Astrocyte of the hippocampus (primary cell): Measurements from ENCODE around the gene FASTKD1.
"Not testable (repeated sequence)": the region's sequence is repeated elsewhere in the genome, so short reads cannot be mapped to it uniquely, and the experiment has no call there.

Source experiments
- DNase-seq: peaks from one replicate; pipeline ENCODE4 v3.0.0; 2011; ENCODE audit warnings: low read depth, low spot score

The FASTKD1 gene

DNA sequence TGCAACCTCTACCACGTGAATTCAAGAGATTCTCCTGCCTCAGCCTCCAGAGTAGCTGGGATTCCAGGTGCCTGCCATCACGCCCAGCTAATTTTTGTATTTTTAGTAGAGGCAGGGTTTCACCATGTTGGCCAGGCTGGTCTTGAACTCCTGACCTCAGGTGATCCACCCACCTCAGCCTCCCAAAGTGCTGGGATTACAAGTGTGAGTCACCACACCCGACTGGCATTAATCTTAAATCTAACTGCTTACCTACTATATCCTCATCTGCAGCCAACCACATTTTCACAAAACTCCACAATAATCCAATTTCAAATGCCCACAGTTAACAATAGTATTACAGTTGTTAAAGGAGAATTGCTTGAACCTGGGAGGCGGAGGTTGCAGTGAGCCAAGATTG lies 2.9 kb downstream of the FASTKD1 start:
- DNase-seq = not testable (repeated sequence)

DNA sequence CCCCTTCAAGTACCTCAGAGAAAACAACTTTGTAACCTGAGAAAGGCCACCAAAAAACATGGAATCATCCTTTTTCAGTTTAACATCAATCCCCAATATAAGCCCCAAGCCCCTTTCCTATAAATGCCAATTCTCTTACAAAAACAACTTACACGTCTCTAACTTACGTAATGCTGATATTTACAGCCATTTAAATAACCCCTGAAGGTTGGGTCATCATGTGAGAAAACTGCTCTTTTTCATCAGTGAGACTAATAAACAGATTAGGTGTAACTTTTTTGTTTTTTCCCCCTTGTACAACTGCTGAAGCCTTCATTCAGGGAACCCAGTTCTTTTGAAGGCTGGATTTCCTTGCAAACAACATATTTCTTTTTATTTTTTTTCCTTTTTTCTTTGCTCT lies 3.7 kb downstream of the FASTKD1 start:
- no peak for DNase-seq

DNA sequence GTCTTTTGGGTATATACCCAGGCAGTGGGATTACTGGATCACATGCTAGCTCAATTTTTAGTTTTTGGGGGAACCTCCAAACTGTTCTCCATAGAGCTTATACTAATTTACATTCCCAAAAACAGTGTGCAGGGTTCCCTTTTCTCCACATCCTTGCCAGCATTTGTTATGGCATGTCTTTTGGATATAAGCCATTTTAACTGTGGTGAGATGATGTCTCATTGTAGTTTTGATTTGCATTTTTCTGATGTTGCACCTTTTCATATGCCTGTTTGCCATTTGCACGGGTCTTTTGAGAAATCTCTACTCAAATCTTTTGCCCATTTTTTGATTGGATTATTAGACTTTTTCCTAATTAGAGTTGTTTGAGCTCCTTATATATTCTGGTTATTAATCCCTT lies 8.0 kb downstream of the FASTKD1 start:
- no peak for DNase-seq

DNA sequence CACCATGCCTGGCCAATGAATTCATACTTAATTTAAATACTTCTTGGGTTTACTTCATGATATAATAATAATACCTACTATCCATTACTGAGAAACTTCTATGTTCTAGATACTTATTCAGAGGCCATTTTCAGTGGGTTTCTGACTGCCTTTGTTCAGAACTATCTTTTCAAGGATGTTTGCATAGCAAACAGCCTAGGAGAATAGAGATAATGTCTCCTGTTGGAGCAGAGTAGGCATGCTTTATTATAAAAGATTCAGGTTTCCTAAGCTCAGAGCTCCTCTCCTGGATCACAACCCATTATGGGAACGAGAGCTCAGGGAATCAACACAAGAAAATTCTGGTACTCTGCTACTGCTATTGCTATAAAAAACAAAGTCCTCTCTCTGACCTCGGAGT lies 11.1 kb downstream of the FASTKD1 start:
- DNase-seq = no peak

DNA sequence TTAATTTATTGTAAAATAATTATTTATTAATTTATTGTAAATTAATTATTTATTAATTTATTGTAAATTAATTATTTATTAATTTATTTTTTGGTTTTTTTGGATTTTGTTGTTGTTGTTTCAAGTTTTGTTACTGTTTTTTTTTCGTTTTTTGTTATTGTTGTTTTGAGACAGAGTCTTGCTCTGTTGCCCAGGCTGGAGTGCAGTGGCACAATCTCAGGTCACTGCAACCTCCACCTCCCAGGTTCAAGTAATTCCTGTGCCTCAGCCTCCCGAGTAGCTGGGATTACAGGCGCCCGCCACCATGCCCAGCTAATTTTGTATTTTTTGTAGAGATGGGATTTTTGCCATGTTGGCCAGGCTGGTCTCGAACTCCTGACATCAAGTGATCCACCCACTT lies 11.6 kb downstream of the FASTKD1 start:
- not testable (repeated sequence) for DNase-seq

DNA sequence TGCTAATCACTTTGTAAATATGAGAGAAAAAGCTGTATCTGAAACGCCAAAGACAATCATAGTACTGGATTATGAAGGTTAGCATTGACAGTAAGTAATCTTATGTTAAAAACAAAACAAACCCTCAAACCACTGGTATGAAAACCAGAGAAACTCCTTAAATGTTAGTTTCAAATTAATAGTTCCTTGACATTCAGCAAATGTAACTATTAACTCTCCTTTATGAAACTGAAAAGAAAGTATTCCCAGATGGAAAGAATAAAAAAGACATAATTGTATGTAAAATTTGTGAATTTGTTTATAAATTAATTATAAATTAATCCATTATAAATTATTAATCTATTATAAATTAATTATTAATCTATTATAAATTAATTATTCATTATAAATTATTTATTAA lies 12.3 kb downstream of the FASTKD1 start:
- no peak for DNase-seq

DNA sequence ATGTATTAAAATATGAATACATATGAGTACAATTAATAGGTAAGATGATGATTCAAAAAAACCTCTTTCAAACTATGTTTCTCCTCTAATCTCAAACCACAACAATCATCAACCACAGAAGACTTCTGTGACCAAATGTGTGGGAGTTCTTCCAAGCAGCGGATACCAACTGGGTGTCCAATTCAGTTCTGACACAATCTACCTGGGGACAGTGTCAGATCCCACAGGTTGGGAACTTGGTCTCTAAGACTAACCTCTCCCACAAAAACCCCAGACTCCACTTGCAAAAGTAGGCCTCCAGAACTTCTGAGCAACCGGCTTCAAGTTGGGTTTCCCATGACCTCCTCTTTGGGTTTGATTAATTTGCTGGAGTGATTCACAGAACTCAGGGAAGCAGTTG lies 26.9 kb downstream of the FASTKD1 start:
- DNase-seq = no peak

DNA sequence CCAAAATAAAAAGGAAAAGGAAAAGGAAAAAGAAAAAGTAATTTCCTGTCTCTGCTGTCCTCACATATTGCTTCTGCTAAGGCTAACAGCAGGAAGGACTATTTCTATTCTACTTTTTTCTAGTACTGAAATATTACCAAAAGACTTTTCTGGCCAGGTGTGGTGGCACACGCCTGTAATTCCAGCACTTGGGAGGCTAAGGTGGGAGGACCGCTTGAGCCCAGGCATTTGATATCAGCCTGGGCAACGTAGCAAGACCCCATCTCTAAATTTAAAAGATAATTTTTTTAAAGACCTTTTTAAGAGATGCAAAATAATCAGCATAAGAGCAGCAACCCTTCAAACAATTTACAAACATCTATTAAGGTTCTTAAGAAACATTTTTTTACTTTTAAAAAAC lies 31.2 kb downstream of the FASTKD1 start:
- DNase-seq = no peak

DNA sequence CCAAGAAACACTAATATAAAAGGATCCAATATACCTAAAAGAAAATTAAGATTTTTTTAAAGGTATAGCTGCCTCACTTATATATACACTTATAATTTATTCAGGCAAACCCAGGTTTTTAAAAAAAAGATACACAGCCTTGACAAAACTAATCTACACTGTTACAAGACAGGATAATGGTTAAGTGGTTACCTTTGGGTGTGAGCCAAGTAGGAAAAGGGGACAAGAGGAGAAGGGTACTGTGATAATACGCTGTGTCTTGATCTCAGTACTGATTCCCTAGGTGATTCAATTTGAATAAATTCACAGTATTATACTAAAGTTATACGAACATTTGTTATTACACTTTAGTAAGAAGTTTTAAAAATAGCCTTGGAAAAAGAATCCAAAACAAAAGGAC lies 33.5 kb downstream of the FASTKD1 start:
- DNase-seq = no peak

DNA sequence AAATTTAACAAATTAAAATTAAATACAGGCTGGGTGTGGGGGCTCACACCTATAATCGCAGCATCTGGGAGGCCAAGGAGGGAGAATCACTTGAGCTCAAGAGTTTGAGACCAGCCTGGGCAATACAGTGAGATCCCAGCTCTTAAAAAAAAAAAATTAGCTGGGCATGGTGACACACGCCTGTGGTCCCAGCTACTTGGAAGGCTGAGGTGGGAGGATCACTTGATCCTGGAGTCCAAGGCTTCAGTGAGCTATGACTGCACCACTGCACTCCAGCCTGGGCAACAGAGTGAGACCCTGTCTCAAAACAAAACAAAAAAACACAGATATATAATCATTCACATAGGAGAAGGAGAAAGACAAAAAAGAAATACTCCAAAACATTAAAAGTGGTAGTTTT lies 34.2 kb downstream of the FASTKD1 start:
- DNase-seq = not testable (repeated sequence)

DNA sequence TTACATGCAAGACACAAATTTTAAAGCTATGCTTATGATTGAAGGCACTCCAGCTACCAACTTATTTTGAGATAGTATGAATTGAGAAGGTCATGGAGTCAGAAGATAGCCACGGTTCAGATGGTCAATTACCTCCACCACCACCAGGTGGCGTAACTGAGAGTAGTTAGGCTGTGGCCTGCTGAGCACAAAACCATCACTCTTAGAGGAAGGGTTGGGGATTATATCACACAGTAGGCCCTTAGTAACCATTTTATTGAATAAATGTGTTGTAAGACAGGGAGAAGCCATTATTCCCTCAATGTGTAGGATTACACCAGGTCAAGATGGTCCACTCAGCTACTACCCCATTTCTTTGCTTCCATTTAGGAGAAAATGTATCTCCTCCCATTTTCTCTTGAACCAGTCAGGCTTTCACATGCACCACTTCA lies 45.4 kb downstream of the FASTKD1 start:
- DNase-seq = peak; percentile 67

DNA sequence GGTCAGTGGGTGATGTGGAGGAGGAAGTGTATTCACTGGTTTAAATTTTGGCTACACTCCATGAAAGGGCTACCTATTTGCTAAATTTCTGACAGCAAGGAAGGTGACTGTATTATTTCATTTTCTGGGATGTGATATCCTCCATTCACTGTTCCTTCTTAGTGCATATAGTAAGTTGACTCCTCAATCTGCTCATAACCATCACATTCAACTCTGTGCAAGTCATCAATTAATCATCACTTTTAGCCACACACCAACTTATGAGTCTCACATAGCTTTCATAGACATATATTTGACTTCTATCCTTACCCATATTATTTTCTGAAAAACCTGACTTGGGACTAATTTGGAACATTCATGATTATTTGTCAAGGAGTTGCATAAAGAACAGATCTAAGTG lies 47.2 kb downstream of the FASTKD1 start:
- no peak for DNase-seq

DNA sequence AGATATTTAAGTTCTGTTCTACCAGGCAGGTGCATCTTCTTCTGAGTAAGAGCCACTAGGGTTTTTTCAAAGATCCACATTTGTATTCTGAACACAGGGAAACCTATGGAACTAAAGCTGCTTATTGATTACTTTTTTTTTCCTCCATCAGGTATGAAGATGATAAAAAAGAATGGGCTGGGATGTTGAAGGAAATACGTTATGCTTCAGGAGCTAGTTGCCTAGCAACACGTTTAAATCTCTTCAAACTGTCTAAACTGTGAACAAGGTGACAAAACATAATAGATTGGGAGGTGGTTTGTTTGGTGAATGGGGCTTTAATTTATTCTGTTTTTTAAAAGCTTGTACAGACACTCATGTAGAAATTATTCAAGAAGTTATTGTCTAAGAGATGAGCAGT lies 48.2 kb downstream of the FASTKD1 start:
- no peak for DNase-seq

DNA sequence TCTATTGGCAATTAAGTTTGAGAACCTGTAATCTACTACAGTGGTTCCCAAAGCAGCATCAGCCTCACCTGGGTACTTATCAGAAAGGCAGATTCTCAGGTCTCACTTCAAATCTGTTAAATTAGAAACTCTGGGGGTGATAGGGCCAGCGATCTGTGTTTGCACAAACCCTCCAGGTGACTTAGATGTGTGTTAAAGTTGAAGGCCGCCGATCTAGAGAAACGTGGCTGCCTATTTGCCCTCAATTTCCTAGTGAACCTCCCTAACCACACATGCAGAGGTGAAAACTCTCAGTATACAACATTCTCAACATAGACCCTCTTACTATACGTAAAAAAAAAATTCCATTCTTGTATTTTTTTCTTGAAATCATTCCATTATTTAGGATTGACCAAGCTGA lies 50.0 kb downstream of the FASTKD1 start:
- no peak for DNase-seq

DNA sequence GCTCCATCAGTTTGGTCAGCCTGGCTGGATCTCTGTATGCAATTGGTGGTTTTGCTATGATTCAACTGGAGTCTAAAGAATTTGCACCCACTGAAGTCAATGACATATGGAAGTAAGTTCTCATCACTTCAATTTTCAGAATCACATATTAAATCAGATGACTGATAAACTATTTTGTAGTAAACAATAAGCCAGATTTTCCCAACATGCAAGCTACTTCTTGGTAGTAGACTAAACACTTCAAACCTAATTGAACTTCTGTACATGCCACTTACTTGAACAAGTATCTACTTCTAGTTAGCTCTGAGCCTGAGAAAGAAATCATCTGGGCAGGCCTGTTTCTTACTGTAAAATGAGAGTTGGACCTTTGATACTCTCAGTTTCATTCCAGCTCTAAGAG lies 52.8 kb downstream of the FASTKD1 start:
- no peak for DNase-seq

DNA sequence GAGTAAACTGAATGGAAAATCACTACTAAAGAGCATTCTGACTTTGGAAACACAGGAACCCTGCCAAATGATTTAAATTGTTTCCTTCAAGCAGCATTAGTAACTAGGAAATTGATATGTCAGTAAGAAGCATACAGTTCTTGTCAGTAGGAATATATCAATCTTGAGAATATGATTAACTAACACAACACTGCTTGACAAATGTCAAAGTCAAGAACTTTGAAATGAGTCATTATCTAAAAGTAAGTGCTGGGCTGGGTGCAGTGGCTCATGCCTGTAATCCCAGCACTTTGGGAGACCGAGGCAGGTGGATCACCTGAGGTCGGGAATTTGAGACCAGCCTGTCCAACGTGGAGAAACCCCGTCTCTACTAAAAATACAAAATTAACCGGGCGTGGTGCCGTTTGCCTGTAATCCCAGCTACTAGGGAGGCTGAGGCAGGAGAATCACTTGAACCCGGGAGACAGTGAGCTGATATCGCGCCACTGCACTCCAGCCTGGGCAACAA lies 57.1 kb downstream of the FASTKD1 start:
- not testable (repeated sequence) for DNase-seq

DNA sequence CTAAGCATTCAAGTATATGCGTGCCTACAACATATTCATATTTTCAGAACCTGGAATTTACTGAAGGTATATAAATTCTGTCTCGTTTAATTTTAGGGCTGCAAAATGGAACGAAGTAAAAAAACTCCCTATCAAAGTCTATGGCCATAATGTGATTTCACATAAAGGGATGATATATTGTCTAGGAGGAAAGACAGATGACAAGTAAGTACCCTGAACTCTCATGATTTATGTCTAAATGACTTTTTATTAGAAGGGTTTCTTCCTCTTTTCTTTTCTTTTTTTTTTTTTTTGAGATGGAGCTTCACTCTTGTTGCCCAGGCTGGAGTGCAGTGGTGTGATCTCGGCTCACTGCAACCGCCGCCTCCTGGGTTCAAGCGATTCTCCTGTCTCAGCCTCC lies 58.9 kb downstream of the FASTKD1 start:
- not testable (repeated sequence) for DNase-seq

DNA sequence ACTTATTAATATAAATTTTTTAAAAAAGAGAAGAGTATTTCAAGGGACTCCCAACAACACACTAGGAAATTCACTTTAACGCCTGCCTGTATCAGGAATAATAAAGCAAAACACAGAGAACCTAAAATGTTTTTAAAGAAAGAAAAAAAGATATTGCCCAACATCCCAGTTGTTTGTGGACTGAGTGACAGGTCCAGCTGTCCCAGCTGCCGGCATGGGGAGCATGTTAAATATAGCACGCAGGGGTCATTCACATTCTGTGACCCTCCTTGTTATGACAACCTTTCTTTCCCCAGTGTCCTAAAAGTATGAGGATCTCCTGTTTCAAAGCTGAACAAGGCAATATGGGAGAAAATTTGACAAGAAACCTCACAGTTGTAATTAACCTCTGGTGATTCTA lies 59.7 kb downstream of the FASTKD1 start:
- DNase-seq = no peak

DNA sequence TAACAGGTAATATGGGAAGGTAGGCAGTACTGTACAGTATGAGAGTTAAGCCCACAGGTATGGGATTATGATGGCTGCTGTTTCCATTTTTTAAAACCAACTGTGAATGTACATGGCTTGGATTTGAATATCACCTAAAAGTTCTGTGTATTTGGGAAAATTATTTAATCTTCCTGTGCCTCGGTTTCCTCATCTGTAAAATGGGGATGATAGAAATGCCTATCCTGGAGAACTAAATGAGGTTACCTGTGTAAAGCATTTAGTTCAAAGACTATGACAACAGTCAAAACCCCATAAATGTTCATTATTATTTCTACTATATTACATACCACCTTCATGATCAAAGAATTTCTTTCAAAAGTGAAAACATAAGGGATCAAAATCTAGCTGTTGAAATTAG lies 60.6 kb downstream of the FASTKD1 start:
- DNase-seq = no peak

DNA sequence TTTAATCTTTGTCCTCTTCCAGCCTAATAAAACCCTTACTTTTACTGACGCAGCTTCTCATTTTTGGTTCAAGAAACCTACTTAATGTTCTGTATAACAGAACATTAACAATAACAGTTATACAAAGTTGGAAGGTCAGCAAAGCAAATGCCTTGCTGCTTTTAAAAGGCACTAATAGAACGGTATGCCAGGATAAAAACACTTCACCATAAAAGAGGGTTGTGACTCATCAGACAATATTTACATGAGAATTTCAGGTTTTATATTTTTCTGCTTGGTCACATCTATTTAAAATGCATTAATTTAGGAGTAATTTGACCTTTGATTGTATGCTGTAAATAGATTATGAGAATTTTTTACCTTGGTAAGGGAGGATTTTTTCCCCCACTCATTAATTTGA lies 61.1 kb downstream of the FASTKD1 start:
- DNase-seq = peak; percentile 24

DNA sequence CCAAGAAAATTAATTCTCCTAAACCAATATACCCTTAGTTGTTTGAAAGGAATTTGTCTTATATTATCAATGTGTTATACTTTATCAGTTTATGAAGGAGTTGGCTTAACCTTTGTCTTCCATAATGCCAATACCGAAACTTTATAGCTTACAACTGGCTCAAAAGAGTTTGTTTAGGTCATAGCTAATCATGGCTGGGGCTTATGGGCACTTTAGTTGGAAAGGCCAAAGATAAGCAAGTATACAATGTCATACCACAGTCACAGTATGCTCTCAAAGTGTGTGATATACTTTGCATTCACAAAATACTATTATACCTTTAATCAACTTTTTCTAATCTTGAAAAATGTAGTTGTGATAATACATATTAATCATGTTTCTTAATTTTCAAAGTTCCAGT lies 61.8 kb downstream of the FASTKD1 start:
- DNase-seq = no peak

DNA sequence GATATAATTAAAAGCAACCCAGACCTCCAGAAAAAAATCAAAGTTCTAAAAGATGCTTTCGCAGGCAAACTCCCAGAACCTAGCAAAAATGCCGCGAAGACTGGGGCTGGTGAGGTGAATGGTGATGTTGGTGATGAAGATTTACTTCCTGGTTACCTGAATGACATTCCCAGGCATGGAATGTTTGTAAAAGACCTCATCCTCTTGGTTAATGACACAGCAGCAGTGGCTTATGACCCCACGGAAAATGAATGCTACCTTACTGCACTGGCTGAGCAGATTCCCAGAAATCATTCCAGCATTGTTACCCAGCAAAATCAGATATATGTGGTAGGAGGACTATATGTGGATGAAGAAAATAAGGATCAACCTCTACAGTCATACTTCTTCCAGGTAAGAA lies 63.2 kb downstream of the FASTKD1 start:
- no peak for DNase-seq

DNA sequence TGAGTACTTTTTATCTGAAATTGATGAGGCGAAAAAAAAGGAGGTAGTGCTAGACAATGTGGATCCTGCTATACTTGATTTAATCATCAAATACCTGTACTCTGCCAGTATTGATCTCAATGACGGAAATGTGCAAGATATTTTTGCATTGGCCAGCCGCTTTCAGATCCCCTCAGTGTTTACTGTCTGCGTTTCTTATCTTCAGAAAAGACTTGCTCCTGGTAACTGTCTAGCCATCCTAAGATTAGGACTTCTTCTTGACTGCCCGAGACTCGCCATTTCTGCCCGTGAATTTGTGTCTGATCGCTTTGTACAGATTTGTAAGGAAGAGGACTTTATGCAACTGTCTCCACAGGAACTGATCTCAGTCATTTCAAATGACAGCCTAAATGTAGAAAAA lies 63.7 kb downstream of the FASTKD1 start:
- no peak for DNase-seq

DNA sequence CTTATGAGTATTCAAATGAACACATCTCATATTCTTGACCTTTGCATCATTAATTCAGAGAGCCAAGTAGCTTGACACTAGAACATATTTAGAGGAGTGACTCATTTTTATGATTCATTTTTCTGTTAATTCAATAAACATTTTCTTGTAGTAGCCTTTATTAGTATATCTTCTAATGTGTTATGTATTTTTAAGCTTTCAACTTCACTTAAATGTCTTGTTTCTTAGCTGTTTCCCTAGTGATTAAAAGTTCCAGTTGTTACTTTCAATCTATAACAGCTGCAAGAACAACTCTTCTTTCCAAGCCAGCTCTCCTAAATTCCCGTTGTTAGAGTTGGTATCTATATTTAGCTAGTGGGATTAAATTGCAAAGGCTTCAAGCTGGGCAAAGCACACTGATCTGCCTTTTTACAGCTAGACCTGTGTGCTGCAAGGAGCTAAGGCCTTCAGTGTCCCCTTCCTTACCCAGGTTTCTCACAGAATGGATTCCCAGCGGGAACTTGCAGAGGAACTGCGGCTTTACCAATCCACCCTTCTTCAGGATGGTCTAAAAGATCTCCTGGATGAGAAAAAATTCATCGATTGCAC lies 64.3 kb downstream of the FASTKD1 start, which contains the start of gene KLHL41:
TSS of gene KLHL41 (plus strand) at position 405 of the 588 bp plus-strand sequence. CDS start at position 482, 77 bp downstream.
- DNase-seq = no peak
